Gastrocnemius medialis (tissue), 4 donors: ENCODE measurements around the gene BMPR1A. TPM values are rescaled to one million over a fixed set of nuclear protein-coding genes. Genes with fewer than 3 reads are reported as not detected.

Experiments used
- ATAC-seq, 2 donors: fragments of 150-250 bp; one replicate each; pipeline ENCODE4 v1.9.1; 2016
- DNase-seq, 2 donors: peaks; one replicate each; pipeline ENCODE4 v3.0.0-alpha.2; 2019
- H3K27ac ChIP-seq, 4 donors: fragments of 200-600 bp; sonication (generic); 1 replicate in 1 of 4; 2 replicates in 3 of 4; pipeline ENCODE4 v1.5.1; 2016 to 2018; ENCODE audit warnings: mild to moderate bottlenecking in 2 of 4, moderate library complexity in 1 of 4
- H3K27me3 ChIP-seq, 3 donors: fragments of 200-600 bp; sonication (generic) in 2 of 3; 1 replicate in 1 of 3; 2 replicates in 2 of 3; pipeline versions ENCODE4 v1.5.1 to v1.6.0; 2016 to 2019; ENCODE audit warnings: mild to moderate bottlenecking in 1 of 3, moderate library complexity in 1 of 3
- H3K36me3 ChIP-seq, 2 donors: fragments of 200-600 bp; sonication (generic) in 1 of 2; one replicate each; pipeline ENCODE4 v1.5.1; 2017 to 2018
- H3K4me1 ChIP-seq, 2 donors: fragments of 200-600 bp; sonication (generic) in 1 of 2; one replicate each; pipeline ENCODE4 v1.5.1; 2016 to 2017; ENCODE audit warnings: mild to moderate bottlenecking in 2 of 2
- H3K4me3 ChIP-seq, 4 donors: fragments of 200-600 bp; sonication (generic) in 3 of 4; 1 replicate in 1 of 4; 2 replicates in 3 of 4; pipeline ENCODE4 v1.5.1; 2016 to 2019; ENCODE audit warnings: mild to moderate bottlenecking in 2 of 4
- H3K9me3 ChIP-seq, 3 donors: fragments of 200-600 bp; sonication (generic) in 2 of 3; 1 replicate in 1 of 3; 2 replicates in 2 of 3; pipeline ENCODE4 v1.5.1; 2016 to 2019
- CTCF ChIP-seq, 5 experiments: fragments of 450-650 bp in 3 of 5; fragments of 200-600 bp in 2 of 5; sonication (generic) in 2 of 5; IDR thresholded peaks in 4 of 5; conservative IDR thresholded peaks in 1 of 5; 1 replicate in 4 of 5; 2 replicates in 1 of 5; pipeline ENCODE4 v1.5.1; 2016 to 2019; ENCODE audit warnings: antibody characterized with exemption in 5 of 5, mild to moderate bottlenecking in 3 of 5, moderate library complexity in 3 of 5
- POLR2A ChIP-seq, 2 donors: fragments of 450-650 bp; IDR thresholded peaks; one replicate each; pipeline ENCODE4 v1.6.1; 2017; ENCODE audit warnings: antibody characterized with exemption in 2 of 2, mild to moderate bottlenecking in 2 of 2, moderate library complexity in 2 of 2
- in situ Hi-C, 4 donors: fragments of 200-750 bp; cut with MboI; loops; one replicate each; pipeline versions ENCODE4 v1.15.0 to v1.8.0; 2017; ENCODE audit warnings: low sequenced_read_pairs in 4 of 4
- intact Hi-C: fragments of 100-400 bp; cut with DNase I; formaldehyde crosslinking; loops from one replicate; pipeline ENCODE4 v1.15.1; 2023; ENCODE audit warnings: low total_unique reads
- total RNA-seq, 4 donors: library from RNA; depleted of rRNA; stranded (reverse); fragments of >200 nt; gene quantifications; one replicate each; pipeline versions ENCODE4 v1.1.0 to v1.2.3, GENCODE V29; 2016

BMPR1A gene
- total RNA-seq, 4 donors from 2014 or later = 16.4 to 22.7 (median 18.0) TPM

GRCh38 chr10:86840498-86840897 lies 84.1 kb downstream of the BMPR1A start:
- TF ChIP-seq POLR2A (IDR thresholded peaks at IDR 0.05) = no peak
- no peak for DNase-seq
- Histone ChIP-seq H3K36me3 (no peaks in the 10 kb centered on the region), H3K4me1 (peaks cover 19 to 24% of the 10 kb centered on the region in 2 donors), H3K4me3 (no peak overlapping the region), H3K27ac (no peak overlapping the region), H3K27me3 (no peaks in the 10 kb centered on the region), H3K9me3 (no peaks in the 10 kb centered on the region)
- ATAC-seq = no peak
- in situ Hi-C loops = no loop called here
- intact Hi-C loops = no loop called here

GRCh38 chr10:86846088-86846487 lies 89.7 kb downstream of the BMPR1A start:
- ATAC-seq = no peak
- TF ChIP-seq CTCF (IDR thresholded peaks at IDR 0.05 in 4 of 5, conservative IDR thresholded peaks at IDR 0.05 in 1 of 5) = no peak
- no peak for TF ChIP-seq POLR2A (IDR thresholded peaks at IDR 0.05)
- DNase-seq = no peak
- no peaks in the 10 kb centered on the region for H3K27me3 ChIP-seq
- H3K9me3 ChIP-seq = no peaks in the 10 kb centered on the region
- intact Hi-C loops = no loop called here
- in situ Hi-C loops = no loop called here
- H3K27ac ChIP-seq = no peak overlapping the region
- no peaks in the 10 kb centered on the region for H3K36me3 ChIP-seq
- H3K4me3 ChIP-seq = no peak overlapping the region
- peaks cover 9% of the 10 kb centered on the region in 2 donors for H3K4me1 ChIP-seq

DNA sequence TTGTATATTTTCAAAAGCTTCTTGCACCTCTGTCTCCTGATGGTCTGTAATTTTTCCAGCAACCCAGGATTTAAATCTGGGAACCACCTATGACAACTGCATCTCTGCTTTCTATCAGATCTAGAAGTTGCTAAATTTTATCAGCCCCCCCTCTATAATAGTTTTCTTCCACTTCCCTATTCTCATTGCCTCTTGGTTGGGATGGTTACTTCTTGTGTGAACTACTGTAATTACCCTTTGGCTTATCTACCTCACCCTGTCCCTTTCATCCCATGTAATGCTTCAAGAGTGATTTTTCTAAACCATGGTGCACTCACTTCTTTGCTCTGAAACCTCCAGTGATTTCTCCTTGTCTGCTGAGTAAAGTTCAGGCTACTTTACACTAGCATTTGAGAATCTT lies 92.3 kb downstream of the BMPR1A start:
- Histone ChIP-seq H3K36me3 (no peaks in the 10 kb centered on the region), H3K9me3 (no peaks in the 10 kb centered on the region)
- in situ Hi-C loops = no loop called here

GRCh38 chr10:86849181-86849894 lies 92.9 kb downstream of the BMPR1A start:
- H3K27ac ChIP-seq = no peak overlapping the region
- TF ChIP-seq CTCF (IDR thresholded peaks at IDR 0.05 in 4 of 5, conservative IDR thresholded peaks at IDR 0.05 in 1 of 5) = no peak
- TF ChIP-seq POLR2A (IDR thresholded peaks at IDR 0.05) = no peak
- peak in 1 of 2 donors; percentile 35 for ATAC-seq
- in situ Hi-C loops (no loop called here), intact Hi-C loops (no loop called here)
- H3K9me3 ChIP-seq = no peaks in the 10 kb centered on the region
- no peaks in the 10 kb centered on the region for H3K36me3 ChIP-seq
- H3K4me1 ChIP-seq = peaks cover 9% of the 10 kb centered on the region in 2 donors
- no peaks in the 10 kb centered on the region for H3K27me3 ChIP-seq
- no peak overlapping the region for H3K4me3 ChIP-seq
- DNase-seq = no peak

More for the DNA sequence above, 92.3 kb downstream of the BMPR1A start:
- H3K4me3 ChIP-seq = no peak overlapping the region
- TF ChIP-seq CTCF (IDR thresholded peaks at IDR 0.05 in 4 of 5, conservative IDR thresholded peaks at IDR 0.05 in 1 of 5) = no peak
- no peak for TF ChIP-seq POLR2A (IDR thresholded peaks at IDR 0.05)
- ATAC-seq (no peak), DNase-seq (no peak)
- intact Hi-C loops = no loop called here
- H3K4me1 ChIP-seq = peaks cover 9% of the 10 kb centered on the region in 2 donors
- H3K27ac ChIP-seq = no peak overlapping the region
- H3K27me3 ChIP-seq = no peaks in the 10 kb centered on the region

GRCh38 chr10:86850481-86850880 lies 94.1 kb downstream of the BMPR1A start:
- H3K27me3 ChIP-seq = no peaks in the 10 kb centered on the region
- no peak for TF ChIP-seq POLR2A (IDR thresholded peaks at IDR 0.05)
- TF ChIP-seq CTCF (IDR thresholded peaks at IDR 0.05 in 4 of 5, conservative IDR thresholded peaks at IDR 0.05 in 1 of 5) = no peak
- ATAC-seq (no peak), DNase-seq (no peak)
- no peaks in the 10 kb centered on the region for H3K36me3 ChIP-seq
- intact Hi-C loops (no loop called here), in situ Hi-C loops (no loop called here)
- no peaks in the 10 kb centered on the region for H3K9me3 ChIP-seq
- H3K4me3 ChIP-seq = no peak overlapping the region
- peaks cover 13 to 19% of the 10 kb centered on the region in 2 donors for H3K4me1 ChIP-seq
- H3K27ac ChIP-seq = no peak overlapping the region
